BLaER1 (cell line): Measurements from ENCODE around the gene GPI.
"Not testable (repeated sequence)": the region's sequence is repeated elsewhere in the genome, so short reads cannot be mapped to it uniquely, and the experiment has no call there.

ENCODE experiments used
- H3K27ac ChIP-seq: shearing (Covaris generic); formaldehyde crosslinking; 2 replicates; pipeline ENCODE4 v1.8.1; 2022
- H3K27me3 ChIP-seq: shearing (Covaris generic); formaldehyde crosslinking; 2 replicates; pipeline ENCODE4 v1.8.1; 2022
- H3K36me3 ChIP-seq: shearing (Covaris generic); formaldehyde crosslinking; 2 replicates; pipeline ENCODE4 v1.8.1; 2022
- H3K4me1 ChIP-seq: shearing (Covaris generic); formaldehyde crosslinking; 2 replicates; pipeline ENCODE4 v1.8.1; 2022
- H3K4me2 ChIP-seq: shearing (Covaris generic); formaldehyde crosslinking; 2 replicates; pipeline ENCODE4 v1.8.1; 2022
- H3K4me3 ChIP-seq: shearing (Covaris generic); formaldehyde crosslinking; 2 replicates; pipeline ENCODE4 v1.8.1; 2022
- H3K9ac ChIP-seq: shearing (Covaris generic); formaldehyde crosslinking; 2 replicates; pipeline ENCODE4 v1.8.1; 2022
- H3K9me3 ChIP-seq: shearing (Covaris generic); formaldehyde crosslinking; 2 replicates; pipeline ENCODE4 v1.8.1; 2022
- H4K20me1 ChIP-seq: shearing (Covaris generic); formaldehyde crosslinking; 2 replicates; pipeline ENCODE4 v1.8.1; 2022
- Cebpa-rat ChIP-seq: shearing (Covaris generic); IDR thresholded peaks from 2 replicates; pipeline ENCODE4 v1.8.1; 2022

The GPI gene

DNA sequence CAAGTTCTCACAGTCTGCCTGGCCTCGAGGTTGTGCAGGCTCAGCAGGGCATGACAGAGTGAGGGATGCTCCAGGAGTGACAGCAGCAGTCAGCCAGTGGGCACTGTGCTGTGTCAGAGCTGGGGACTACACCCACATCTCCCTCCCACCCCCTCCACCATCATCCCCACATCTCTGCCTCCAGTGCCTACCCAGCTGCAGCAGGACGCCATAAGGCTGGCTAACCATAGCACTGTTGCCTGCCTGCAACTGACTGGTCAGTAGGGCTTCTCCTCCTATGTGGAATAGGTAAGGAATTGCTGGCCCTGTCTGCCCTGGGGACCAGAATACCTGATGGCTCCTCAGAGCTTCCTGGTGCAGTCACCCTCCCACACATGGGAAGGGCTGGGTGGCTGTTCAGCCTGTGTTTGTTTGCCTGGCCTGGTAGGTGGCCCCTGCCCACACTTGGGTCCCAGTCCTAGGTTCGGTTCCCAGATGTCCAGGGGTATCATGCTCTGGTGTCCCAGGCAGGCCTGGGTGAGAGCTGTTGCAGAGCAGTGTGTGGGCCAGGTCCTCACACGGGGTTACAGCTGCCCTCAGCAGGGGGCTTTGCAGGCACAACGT, 15.7 kb downstream of the GPI start:
- H3K4me2 ChIP-seq = no peak overlapping the region
- no peaks in the 10 kb centered on the region for H3K9me3 ChIP-seq
- H3K4me3 ChIP-seq = no peak overlapping the region
- no peaks in the 10 kb centered on the region for H3K4me1 ChIP-seq
- no peak overlapping the region for H3K9ac ChIP-seq
- H3K27me3 ChIP-seq = no peaks in the 10 kb centered on the region
- peaks cover 99% of the 10 kb centered on the region for H3K36me3 ChIP-seq
- no peak for TF ChIP-seq Cebpa-rat
- H3K27ac ChIP-seq = no peak overlapping the region
- H4K20me1 ChIP-seq = peaks cover 64% of the 10 kb centered on the region

DNA sequence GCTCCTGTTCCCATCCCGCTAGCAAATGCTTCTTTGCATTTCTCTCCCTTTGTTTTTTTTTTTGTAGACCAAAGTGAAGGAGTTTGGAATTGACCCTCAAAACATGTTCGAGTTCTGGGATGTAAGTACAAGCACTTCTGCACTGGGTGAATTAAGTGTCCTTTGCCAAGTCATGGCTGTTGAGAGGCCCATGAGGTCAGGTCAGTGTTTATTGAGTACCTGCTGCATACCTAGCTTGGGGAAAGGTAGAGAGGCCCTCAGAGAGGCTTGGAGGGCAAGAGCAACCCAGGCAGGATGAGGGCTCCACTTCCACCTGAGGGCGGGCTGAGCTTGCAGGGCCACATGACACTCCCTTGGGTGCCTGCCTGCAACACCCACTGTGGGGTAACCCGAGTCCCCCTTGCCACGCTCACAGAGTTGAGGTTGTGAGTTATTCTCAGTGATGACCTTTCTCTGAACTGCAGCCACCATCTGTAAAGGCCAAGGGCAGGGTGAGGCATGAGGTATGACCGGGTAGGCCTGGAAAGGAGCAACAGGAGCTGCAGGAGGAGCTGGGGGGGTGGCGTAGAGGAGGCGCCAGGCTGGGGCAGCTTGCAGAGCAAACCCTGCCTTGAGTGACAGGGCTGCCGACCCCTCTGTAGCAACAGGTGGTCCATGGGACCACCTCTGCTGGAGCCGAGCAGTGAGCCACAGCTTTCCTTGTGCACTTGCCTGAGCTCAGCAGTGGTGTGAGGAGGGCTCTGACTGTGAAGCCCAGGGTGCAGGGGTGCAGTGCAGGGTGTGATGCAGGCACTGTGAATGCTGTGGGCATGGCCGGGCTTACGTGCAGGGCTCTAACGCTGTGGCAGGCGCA, 16.6 kb downstream of the GPI start:
- no peaks in the 10 kb centered on the region for H3K9me3 ChIP-seq
- H3K9ac ChIP-seq = no peak overlapping the region
- no peaks in the 10 kb centered on the region for H3K4me1 ChIP-seq
- no peak for TF ChIP-seq Cebpa-rat
- peaks cover 99% of the 10 kb centered on the region for H3K36me3 ChIP-seq
- no peak overlapping the region for H3K27ac ChIP-seq
- peaks cover 64% of the 10 kb centered on the region for H4K20me1 ChIP-seq
- H3K4me2 ChIP-seq = no peak overlapping the region
- H3K27me3 ChIP-seq = no peaks in the 10 kb centered on the region
- H3K4me3 ChIP-seq = no peak overlapping the region

GRCh38 chr19:34382471-34382870, 17.5 kb downstream of the GPI start:
- no peaks in the 10 kb centered on the region for H3K9me3 ChIP-seq
- H3K4me2 ChIP-seq = no peak overlapping the region
- H3K36me3 ChIP-seq = peaks cover 100% of the 10 kb centered on the region
- no peak for TF ChIP-seq Cebpa-rat
- no peak overlapping the region for H3K9ac ChIP-seq
- H3K27me3 ChIP-seq = no peaks in the 10 kb centered on the region
- H3K4me1 ChIP-seq = no peaks in the 10 kb centered on the region
- H3K4me3 ChIP-seq = no peak overlapping the region
- no peak overlapping the region for H3K27ac ChIP-seq
- H4K20me1 ChIP-seq = peaks cover 68% of the 10 kb centered on the region

DNA sequence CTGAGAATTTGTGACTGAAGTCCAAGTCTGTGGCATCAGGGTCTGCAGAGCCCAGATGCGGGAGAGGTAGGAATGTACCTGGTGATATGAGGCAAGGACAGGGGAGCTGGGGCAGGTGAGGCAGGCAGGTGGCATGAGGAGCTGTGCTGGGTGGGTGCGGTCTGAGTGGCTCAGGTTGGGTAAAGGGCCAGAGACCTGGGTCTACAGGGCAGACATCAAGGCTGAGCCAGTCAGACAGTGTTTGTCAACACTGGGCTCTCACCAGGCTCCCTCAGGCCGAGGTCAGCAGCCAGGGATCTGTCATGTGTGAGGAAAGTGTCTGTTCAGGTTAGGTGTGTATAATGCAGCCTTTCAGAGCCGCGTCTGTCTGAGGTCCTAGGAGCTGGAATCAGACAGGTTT, 18.6 kb downstream of the GPI start:
- no peak for TF ChIP-seq Cebpa-rat
- peaks cover 100% of the 10 kb centered on the region for H3K36me3 ChIP-seq

DNA sequence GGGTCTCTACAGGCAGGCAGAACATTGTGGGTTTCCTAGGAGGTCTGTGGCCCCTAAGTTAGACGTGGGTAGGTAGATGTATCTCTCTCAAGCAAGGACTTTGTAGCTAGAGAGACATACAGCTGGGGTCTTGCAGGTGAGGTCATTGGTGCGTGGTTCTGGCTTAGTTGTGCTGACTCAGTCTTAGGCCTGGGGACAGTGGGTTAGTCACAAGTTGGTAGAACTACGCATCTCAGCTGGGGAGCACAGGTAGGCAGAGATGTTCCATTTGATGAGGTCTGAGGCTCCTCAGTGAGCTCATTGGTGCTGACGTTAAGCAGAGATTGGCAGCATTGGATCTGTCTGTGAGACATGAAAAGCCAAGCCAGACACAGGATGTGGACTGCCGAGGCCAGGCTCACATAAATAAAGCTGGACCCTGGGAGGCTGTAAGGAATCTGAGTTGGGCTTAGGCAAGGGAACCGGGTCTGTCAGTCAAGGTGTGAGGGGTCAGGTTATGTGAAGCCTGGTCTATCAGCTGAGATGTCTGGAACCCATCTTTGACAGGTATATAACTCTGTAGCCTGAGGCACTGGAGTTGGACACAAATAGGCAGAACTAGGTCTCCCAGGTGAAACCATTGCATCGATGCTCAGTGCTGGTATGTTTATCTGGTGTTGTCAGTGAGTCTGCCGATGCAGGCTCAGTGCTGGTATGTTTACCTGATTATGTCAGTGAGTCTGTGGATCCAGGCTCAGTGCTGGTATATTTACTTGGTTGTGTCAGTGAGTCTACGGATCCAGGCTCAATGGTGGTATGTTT, 21.8 kb downstream of the GPI start:
- Histone ChIP-seq H3K4me1 (no peaks in the 10 kb centered on the region), H3K4me3 (no peak overlapping the region), H3K9ac (no peak overlapping the region), H3K36me3 (peaks cover 100% of the 10 kb centered on the region), H3K27ac (no peak overlapping the region), H3K4me2 (no peak overlapping the region), H4K20me1 (peaks cover 70% of the 10 kb centered on the region), H3K27me3 (no peaks in the 10 kb centered on the region), H3K9me3 (no peaks in the 10 kb centered on the region)
- TF ChIP-seq Cebpa-rat = no peak

More for the DNA sequence above, 18.6 kb downstream of the GPI start:
- no peak overlapping the region for H3K27ac ChIP-seq
- H3K27me3 ChIP-seq = no peaks in the 10 kb centered on the region
- no peak overlapping the region for H3K4me2 ChIP-seq
- no peak overlapping the region for H3K9ac ChIP-seq
- H4K20me1 ChIP-seq = peaks cover 68% of the 10 kb centered on the region
- H3K9me3 ChIP-seq = no peaks in the 10 kb centered on the region
- H3K4me3 ChIP-seq = no peak overlapping the region
- H3K4me1 ChIP-seq = no peaks in the 10 kb centered on the region

DNA sequence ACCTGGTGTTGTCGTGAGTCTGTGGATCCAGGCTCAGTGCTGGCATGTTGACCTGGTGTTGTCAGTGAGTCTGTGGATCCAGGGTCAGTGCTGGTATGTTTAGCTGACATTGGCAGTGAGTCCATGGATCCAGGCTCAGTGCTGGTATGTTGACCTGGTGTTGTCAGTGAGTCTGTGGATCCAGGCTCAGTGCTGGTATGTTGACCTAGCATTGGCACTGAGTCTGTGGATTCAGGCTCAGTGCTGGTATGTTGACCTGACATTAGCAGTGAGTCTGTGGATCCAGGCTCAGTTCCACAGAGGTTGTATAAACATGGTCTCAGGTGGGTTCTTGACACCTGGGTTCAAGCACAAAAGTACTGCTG, 22.4 kb downstream of the GPI start:
- no peak overlapping the region for H3K4me3 ChIP-seq
- H3K27ac ChIP-seq = no peak overlapping the region
- H3K27me3 ChIP-seq = no peaks in the 10 kb centered on the region
- TF ChIP-seq Cebpa-rat = no peak
- H3K9ac ChIP-seq = no peak overlapping the region
- no peak overlapping the region for H3K4me2 ChIP-seq
- no peaks in the 10 kb centered on the region for H3K9me3 ChIP-seq
- H3K36me3 ChIP-seq = peaks cover 100% of the 10 kb centered on the region
- H3K4me1 ChIP-seq = no peaks in the 10 kb centered on the region
- H4K20me1 ChIP-seq = peaks cover 70% of the 10 kb centered on the region

DNA sequence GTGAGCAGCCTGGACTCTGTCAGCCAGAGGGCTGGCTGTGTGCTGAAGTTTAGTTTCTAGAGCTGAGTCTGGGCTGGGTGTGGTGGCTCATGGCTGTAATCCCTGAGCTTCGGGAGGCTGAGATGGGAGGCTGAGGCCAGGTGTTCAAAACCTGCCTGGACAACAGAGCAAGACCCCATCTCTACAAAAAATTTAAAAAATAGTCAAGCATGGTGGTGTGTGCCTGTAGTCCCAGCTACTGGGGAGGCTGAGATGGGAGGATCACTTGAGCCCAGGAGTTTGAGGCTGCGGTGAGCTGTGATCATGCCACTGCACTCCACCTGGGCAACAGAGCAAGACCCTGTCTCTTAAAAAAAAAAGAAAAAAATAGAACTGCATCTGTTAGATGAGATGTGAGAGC, 23.7 kb downstream of the GPI start:
- not testable (repeated sequence) for H3K4me2 ChIP-seq, H3K4me1 ChIP-seq, H3K9ac ChIP-seq, H3K4me3 ChIP-seq, H3K9me3 ChIP-seq, H3K27ac ChIP-seq, H3K27me3 ChIP-seq
- Histone ChIP-seq H3K36me3 (peaks cover 100% of the 10 kb centered on the region), H4K20me1 (peaks cover 73% of the 10 kb centered on the region)

GRCh38 chr19:34391813-34392212, 26.8 kb downstream of the GPI start:
- H3K9me3 ChIP-seq = no peaks in the 10 kb centered on the region

GRCh38 chr19:34393031-34393430, 28.0 kb downstream of the GPI start:
- no peak for TF ChIP-seq Cebpa-rat
- Histone ChIP-seq H3K27me3 (no peaks in the 10 kb centered on the region), H3K27ac (no peak overlapping the region), H3K36me3 (peaks cover 100% of the 10 kb centered on the region), H3K4me3 (no peak overlapping the region), H3K4me2 (no peak overlapping the region), H3K9me3 (no peaks in the 10 kb centered on the region), H3K9ac (no peak overlapping the region), H4K20me1 (peaks cover 80% of the 10 kb centered on the region), H3K4me1 (no peaks in the 10 kb centered on the region)

More at GRCh38 chr19:34391813-34392212, 26.8 kb downstream of the GPI start:
- Histone ChIP-seq H3K36me3 (peaks cover 100% of the 10 kb centered on the region), H3K4me2 (no peak overlapping the region), H3K27me3 (no peaks in the 10 kb centered on the region), H4K20me1 (peaks cover 84% of the 10 kb centered on the region), H3K4me1 (no peaks in the 10 kb centered on the region), H3K4me3 (no peak overlapping the region), H3K9ac (no peak overlapping the region), H3K27ac (no peak overlapping the region)
- no peak for TF ChIP-seq Cebpa-rat

DNA sequence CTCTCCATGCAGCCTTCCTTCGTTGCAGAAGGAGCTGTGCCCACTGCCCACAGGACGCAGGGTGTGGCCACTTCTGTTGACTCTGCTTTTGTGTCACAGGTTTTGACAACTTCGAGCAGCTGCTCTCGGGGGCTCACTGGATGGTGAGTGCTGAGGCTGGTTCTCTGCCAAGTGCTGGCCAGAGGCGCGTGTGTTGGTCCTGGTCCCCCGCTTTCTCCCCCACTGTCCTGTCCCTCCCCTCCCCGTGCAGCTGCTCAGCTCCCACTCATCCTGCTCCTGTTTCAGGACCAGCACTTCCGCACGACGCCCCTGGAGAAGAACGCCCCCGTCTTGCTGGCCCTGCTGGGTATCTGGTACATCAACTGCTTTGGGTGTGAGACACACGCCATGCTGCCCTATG, 28.6 kb downstream of the GPI start:
- no peaks in the 10 kb centered on the region for H3K27me3 ChIP-seq
- H4K20me1 ChIP-seq = peaks cover 74% of the 10 kb centered on the region

More for the DNA sequence above, 28.6 kb downstream of the GPI start:
- no peaks in the 10 kb centered on the region for H3K9me3 ChIP-seq
- peaks cover 100% of the 10 kb centered on the region for H3K36me3 ChIP-seq
- no peak for TF ChIP-seq Cebpa-rat
- no peaks in the 10 kb centered on the region for H3K4me1 ChIP-seq
- H3K4me3 ChIP-seq = no peak overlapping the region
- H3K27ac ChIP-seq = no peak overlapping the region
- H3K9ac ChIP-seq = no peak overlapping the region
- H3K4me2 ChIP-seq = no peak overlapping the region
